ENCODE data around the gene SAFB2. TPM values are rescaled to one million over a fixed set of nuclear protein-coding genes. Genes with fewer than 3 reads are reported as not detected.

Gene SAFB2
- total RNA-seq, 2 experiments from 2014 or later: 79.5 to 84.1 TPM

DNA sequence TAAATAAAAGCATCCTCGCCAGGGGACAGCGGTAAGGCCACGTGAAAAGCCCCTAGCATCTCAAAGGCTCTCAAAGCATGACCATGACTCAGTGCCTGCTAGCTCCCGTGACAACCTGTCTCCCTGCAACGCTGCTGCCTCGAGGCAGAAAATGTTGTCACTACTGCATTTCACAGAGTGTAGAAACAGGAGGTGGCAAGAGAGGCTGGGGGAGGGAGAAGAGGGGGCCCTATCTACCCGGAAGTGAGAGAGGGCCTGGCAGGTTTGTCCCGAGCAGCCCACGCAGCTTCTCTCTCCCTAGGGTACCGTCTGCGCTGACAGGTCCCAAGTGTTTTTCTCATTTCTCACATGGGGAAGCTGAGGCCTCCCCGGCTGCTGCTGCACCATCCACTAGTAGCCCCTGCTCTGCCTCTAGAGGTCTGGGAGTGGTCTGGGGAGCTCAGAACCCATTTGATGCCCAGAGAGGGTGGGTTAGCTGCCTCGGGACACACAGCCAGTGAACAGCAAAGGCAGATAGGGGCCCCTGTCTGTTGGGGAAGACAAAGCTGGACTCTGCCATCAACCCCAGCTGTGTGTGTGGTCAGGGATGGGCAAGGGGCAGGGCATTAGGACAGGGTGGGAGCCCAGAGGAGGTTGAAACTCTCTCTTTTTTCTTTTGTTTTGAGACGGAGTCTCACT is 58.5 kb downstream of the SAFB2 start:
- H3K4me1 Mint-ChIP-seq: no peaks in the 10 kb centered on the region
- no peak overlapping the region for H3K4me3 Mint-ChIP-seq
- no peak overlapping the region for H3K27ac Mint-ChIP-seq
- peaks cover 3% of the 10 kb centered on the region for H3K9me3 Mint-ChIP-seq
- no peaks in the 10 kb centered on the region for H3K36me3 Mint-ChIP-seq
- no peak for DNase-seq
- peaks cover 46% of the 10 kb centered on the region for H3K27me3 Mint-ChIP-seq

- Mint-ChIP-seq H3K27ac (no peak overlapping the region), H3K9me3 (peaks cover 3% of the 10 kb centered on the region), H3K4me1 (no peaks in the 10 kb centered on the region), H3K4me3 (no peak overlapping the region), H3K27me3 (peaks cover 38% of the 10 kb centered on the region), H3K36me3 (no peaks in the 10 kb centered on the region)
- no peak for DNase-seq
These were observed 59.6 kb downstream of the SAFB2 start for GRCh38 chr19:5563008-5563431.

DNA sequence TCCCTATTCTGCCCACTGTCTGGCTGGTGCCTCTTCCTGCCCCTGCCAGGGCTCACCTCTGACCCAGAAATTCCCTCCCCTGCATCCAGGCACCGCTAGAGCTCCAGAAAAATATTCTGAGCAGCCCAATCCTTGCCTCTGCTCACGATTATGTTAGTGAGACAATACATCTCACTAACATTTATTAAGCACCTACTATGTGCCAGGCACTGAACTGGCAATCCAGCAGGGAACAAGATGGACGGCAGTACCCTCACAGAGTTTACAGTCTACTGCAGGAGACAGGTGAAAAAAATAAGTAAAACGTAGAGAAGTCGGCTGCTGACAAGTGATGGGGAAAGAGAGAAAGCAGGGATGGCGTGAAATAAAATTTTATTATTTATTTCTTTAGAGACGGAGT is 60.3 kb downstream of the SAFB2 start:
- Mint-ChIP-seq H3K4me1 (no peaks in the 10 kb centered on the region), H3K27ac (no peak overlapping the region), H3K9me3 (peaks cover 3% of the 10 kb centered on the region), H3K36me3 (no peaks in the 10 kb centered on the region), H3K4me3 (no peak overlapping the region), H3K27me3 (peaks cover 37% of the 10 kb centered on the region)
- no peak for DNase-seq

GRCh38 chr19:5561559-5561958 is 61.0 kb downstream of the SAFB2 start:
- Mint-ChIP-seq H3K36me3 (no peaks in the 10 kb centered on the region), H3K27me3 (peaks cover 37% of the 10 kb centered on the region), H3K4me3 (no peak overlapping the region), H3K27ac (no peak overlapping the region), H3K4me1 (no peaks in the 10 kb centered on the region), H3K9me3 (peaks cover 3% of the 10 kb centered on the region)
- no peak for DNase-seq

DNA sequence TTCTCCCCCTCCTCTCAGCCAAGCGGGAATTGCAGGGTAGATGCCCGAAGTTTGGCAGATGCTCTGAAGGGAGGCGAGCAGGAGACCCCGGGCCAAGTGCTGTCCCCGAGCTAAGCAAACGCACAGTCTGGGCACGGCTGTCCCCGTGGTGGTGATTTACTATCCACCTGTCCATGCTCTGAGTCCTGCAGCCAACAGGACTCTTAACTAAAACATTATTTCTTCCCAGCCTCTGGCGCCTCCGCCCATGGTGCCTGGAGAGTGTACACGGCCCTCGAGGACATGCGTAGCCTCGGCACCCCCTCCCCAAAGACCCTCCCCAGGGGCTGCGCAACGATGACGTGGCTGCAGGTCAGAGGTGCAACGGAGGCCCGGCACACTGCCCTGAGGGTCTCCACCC is 62.4 kb downstream of the SAFB2 start:
- peaks cover 3% of the 10 kb centered on the region for H3K9me3 Mint-ChIP-seq
- H3K36me3 Mint-ChIP-seq: no peaks in the 10 kb centered on the region

DNA sequence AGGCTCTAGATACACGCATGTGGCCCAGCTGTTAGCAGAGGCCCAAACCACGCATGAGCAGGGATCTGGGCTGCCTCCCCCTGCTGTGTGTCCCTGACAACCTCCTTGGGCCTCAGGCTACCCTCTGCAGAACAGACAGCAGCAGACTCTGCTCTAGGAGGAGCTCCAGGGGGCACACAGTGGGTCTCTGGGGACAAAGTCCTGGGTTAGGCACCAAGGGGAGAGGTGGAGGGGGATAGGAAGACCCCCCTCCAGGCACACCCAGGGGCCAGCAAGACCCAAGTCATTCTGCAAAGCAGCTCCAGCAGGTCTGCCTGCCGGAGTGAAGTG is 62.8 kb downstream of the SAFB2 start:
- no peak overlapping the region for H3K4me3 Mint-ChIP-seq
- no peak for DNase-seq
- no peaks in the 10 kb centered on the region for H3K36me3 Mint-ChIP-seq
- peaks cover 28% of the 10 kb centered on the region for H3K27me3 Mint-ChIP-seq
- no peak overlapping the region for H3K27ac Mint-ChIP-seq
- no peaks in the 10 kb centered on the region for H3K4me1 Mint-ChIP-seq
- peaks cover 3% of the 10 kb centered on the region for H3K9me3 Mint-ChIP-seq

More for the DNA sequence above, 62.4 kb downstream of the SAFB2 start:
- no peak for DNase-seq
- peaks cover 32% of the 10 kb centered on the region for H3K27me3 Mint-ChIP-seq
- H3K4me1 Mint-ChIP-seq: no peaks in the 10 kb centered on the region
- H3K4me3 Mint-ChIP-seq: no peak overlapping the region
- H3K27ac Mint-ChIP-seq: no peak overlapping the region

DNA sequence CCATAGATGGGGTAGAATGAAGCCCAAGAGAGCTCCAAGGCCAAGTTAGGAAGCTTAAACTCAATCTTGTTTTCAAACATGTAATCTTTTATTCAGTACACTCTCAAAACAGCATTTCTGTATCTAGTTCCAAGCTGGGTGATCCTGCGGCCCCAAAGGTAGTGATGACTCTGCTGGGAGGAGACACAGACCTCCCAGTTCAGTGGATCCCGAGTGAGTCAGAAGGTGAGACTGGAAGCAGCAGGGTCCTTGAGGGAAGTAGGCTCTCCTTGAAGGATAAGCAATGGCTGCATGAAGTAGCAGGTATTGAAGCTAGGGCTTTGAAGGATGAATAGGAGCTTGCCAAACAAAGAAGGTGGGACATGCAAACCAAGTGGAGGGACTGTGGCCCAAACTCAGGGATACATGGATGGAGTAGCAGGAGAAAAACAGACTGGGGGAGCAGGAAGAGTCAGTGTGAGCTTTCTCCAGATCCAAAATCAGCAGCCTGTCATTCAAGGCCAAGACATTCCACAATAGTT is 64.4 kb downstream of the SAFB2 start:
- no peak for DNase-seq
- no peaks in the 10 kb centered on the region for H3K36me3 Mint-ChIP-seq
- no peaks in the 10 kb centered on the region for H3K4me1 Mint-ChIP-seq
- peaks cover 24% of the 10 kb centered on the region for H3K27me3 Mint-ChIP-seq
- peaks cover 3% of the 10 kb centered on the region for H3K9me3 Mint-ChIP-seq
- no peak overlapping the region for H3K27ac Mint-ChIP-seq
- H3K4me3 Mint-ChIP-seq: no peak overlapping the region

DNA sequence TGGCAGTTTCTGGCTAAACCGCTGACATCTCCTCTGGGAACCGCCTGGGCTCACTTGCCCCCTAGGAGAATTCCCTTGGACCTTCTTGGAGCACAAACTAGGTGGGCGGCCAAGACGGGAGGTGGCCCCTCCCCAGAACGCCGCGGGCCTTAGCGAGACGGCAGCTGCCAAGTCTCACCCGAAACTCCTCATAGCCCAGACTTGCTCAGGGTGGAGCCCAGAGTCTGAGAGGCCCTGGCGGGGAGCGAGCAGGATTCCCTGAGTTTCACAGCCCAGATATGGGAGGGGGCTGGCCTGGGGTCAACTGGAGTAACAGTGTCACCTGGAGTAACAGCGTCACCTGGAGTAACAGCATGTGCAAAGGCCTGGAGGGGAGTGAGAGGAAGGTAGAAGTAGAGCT is 64.9 kb downstream of the SAFB2 start:
- no peaks in the 10 kb centered on the region for H3K4me1 Mint-ChIP-seq
- H3K36me3 Mint-ChIP-seq: no peaks in the 10 kb centered on the region
- peaks cover 3% of the 10 kb centered on the region for H3K9me3 Mint-ChIP-seq
- H3K4me3 Mint-ChIP-seq: no peak overlapping the region
- peaks cover 20% of the 10 kb centered on the region for H3K27me3 Mint-ChIP-seq
- no peak overlapping the region for H3K27ac Mint-ChIP-seq
- DNase-seq: no peak

- H3K27me3 Mint-ChIP-seq: peaks cover 3% of the 10 kb centered on the region
- H3K27ac Mint-ChIP-seq: no peak overlapping the region
- no peaks in the 10 kb centered on the region for H3K4me1 Mint-ChIP-seq
- no peaks in the 10 kb centered on the region for H3K9me3 Mint-ChIP-seq
- H3K36me3 Mint-ChIP-seq: no peaks in the 10 kb centered on the region
- H3K4me3 Mint-ChIP-seq: no peak overlapping the region
- no peak for DNase-seq
These were observed 67.7 kb downstream of the SAFB2 start for GRCh38 chr19:5554828-5555227.

GRCh38 chr19:5553892-5554291 is 68.7 kb downstream of the SAFB2 start:
- H3K4me1 Mint-ChIP-seq: no peaks in the 10 kb centered on the region
- H3K4me3 Mint-ChIP-seq: no peak overlapping the region
- no peak for DNase-seq
- no peak overlapping the region for H3K27ac Mint-ChIP-seq
- H3K9me3 Mint-ChIP-seq: no peaks in the 10 kb centered on the region
- H3K27me3 Mint-ChIP-seq: peaks cover 4% of the 10 kb centered on the region
- H3K36me3 Mint-ChIP-seq: no peaks in the 10 kb centered on the region

GRCh38 chr19:5547881-5548280 is 74.7 kb downstream of the SAFB2 start:
- Mint-ChIP-seq H3K4me1 (peaks cover 3% of the 10 kb centered on the region), H3K9me3 (no peaks in the 10 kb centered on the region), H3K27ac (no peak overlapping the region), H3K27me3 (peaks cover 10% of the 10 kb centered on the region), H3K36me3 (no peaks in the 10 kb centered on the region), H3K4me3 (no peak overlapping the region)
- DNase-seq: peak; percentile 27

DNA sequence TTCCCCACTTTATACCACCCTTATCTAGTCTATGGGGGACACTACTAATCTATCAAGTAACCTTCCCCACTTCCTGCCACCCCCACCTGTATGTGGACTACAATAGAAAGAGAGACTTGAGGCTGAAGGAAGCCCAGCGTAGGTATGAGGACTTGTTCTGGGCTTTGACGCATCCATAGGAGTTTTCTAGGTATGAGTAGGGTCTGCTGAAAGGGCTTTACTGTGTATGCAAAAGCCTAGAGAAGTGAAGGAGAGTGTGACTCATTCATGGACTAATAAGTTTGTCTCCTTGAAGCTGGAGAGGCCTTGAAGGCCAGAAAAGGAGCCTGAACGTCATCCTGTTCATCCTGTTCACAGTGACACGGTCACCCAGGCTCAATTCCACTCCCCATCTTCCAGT is 76.6 kb downstream of the SAFB2 start:
- Mint-ChIP-seq H3K27ac (no peak overlapping the region), H3K4me1 (peaks cover 3% of the 10 kb centered on the region), H3K9me3 (no peaks in the 10 kb centered on the region), H3K4me3 (no peak overlapping the region), H3K36me3 (no peaks in the 10 kb centered on the region), H3K27me3 (peaks cover 10% of the 10 kb centered on the region)
- no peak for DNase-seq

GRCh38 chr19:5545051-5545450 is 77.5 kb downstream of the SAFB2 start:
- peaks cover 8% of the 10 kb centered on the region for H3K27me3 Mint-ChIP-seq
- H3K4me1 Mint-ChIP-seq: peaks cover 3% of the 10 kb centered on the region
- H3K27ac Mint-ChIP-seq: no peak overlapping the region
- no peak overlapping the region for H3K4me3 Mint-ChIP-seq
- DNase-seq: no peak
- no peaks in the 10 kb centered on the region for H3K36me3 Mint-ChIP-seq
- H3K9me3 Mint-ChIP-seq: no peaks in the 10 kb centered on the region

DNA sequence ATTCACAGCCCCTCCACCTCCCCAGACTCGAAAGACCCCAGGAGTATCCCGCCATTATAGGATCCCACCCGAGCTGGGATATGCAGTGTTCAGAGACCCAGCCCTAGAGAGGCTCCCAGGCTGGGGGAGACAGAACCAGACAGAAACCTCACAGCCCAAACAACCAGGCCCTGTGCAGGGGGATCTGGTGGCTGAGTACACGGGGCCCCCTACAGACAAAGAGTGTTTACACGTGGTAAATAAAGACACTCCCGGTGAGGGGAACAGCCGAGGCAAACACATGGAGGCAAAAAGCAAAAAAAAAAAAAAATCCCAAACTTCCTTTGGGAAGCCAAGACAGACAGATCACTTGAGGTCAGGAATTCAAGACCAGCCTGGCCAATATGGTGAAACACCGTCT is 79.9 kb downstream of the SAFB2 start:
- no peaks in the 10 kb centered on the region for H3K4me1 Mint-ChIP-seq
- H3K27ac Mint-ChIP-seq: no peak overlapping the region

DNA sequence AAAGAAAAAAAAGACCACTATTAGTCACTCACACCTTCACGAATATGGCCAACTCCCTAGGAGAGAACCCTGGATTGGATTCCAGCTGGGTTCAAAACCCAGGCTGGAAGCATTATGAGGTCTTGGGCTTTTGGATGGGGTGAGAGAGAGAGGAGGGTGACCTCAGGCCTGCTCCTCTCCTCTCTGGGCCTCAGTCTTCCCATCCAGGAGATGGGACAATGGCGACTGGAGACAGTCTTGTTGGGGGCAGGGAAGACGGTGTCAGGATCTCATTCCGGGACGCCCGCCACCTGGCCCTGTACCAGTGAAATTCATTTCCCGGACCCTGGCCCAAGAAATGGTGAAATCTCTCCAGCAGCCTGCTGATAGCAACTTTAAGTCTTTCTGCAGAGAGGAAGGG is 81.1 kb downstream of the SAFB2 start:
- no peak for DNase-seq
- peaks cover 21% of the 10 kb centered on the region for H3K27me3 Mint-ChIP-seq
- no peaks in the 10 kb centered on the region for H3K9me3 Mint-ChIP-seq
- H3K4me3 Mint-ChIP-seq: no peak overlapping the region
- H3K36me3 Mint-ChIP-seq: no peaks in the 10 kb centered on the region
- H3K27ac Mint-ChIP-seq: no peak overlapping the region
- H3K4me1 Mint-ChIP-seq: no peaks in the 10 kb centered on the region

More for the DNA sequence above, 79.9 kb downstream of the SAFB2 start:
- no peak overlapping the region for H3K4me3 Mint-ChIP-seq
- H3K27me3 Mint-ChIP-seq: peaks cover 15% of the 10 kb centered on the region
- no peaks in the 10 kb centered on the region for H3K9me3 Mint-ChIP-seq
- no peaks in the 10 kb centered on the region for H3K36me3 Mint-ChIP-seq
- DNase-seq: no peak

GRCh38 chr19:5540208-5540607 is 82.4 kb downstream of the SAFB2 start:
- peaks cover under 1% of the 10 kb centered on the region for H3K36me3 Mint-ChIP-seq
- H3K9me3 Mint-ChIP-seq: peaks cover 4% of the 10 kb centered on the region
- H3K4me3 Mint-ChIP-seq: no peak overlapping the region
- no peak for DNase-seq
- H3K4me1 Mint-ChIP-seq: no peaks in the 10 kb centered on the region
- H3K27ac Mint-ChIP-seq: no peak overlapping the region
- H3K27me3 Mint-ChIP-seq: peaks cover 23% of the 10 kb centered on the region

Data from activated naive CD8-positive, alpha-beta T cell treated with anti-CD3 and anti-CD28 coated beads for 36 hours (primary cell).